22Rv1 (cell line): ENCODE data around the gene KCNJ6.

Experiments used
- H3K27ac ChIP-seq: fragments of 450-650 bp; 2 replicates; pipeline ENCODE4 v1.5.1; 2017
- CTCF ChIP-seq: fragments of 450-650 bp; IDR thresholded peaks from 2 replicates; pipeline ENCODE4 v1.5.1; 2017; ENCODE audit warnings: mild to moderate bottlenecking
- ZFX ChIP-seq: fragments of 450-650 bp; IDR thresholded peaks from 2 replicates; pipeline ENCODE4 v1.6.1; 2017; ENCODE audit warnings: antibody characterized with exemption, borderline replicate concordance

Gene KCNJ6

GRCh38 chr21:37855647-37856625, 60.3 kb downstream of the KCNJ6 start:
- no peak overlapping the region for H3K27ac ChIP-seq
- no peak for TF ChIP-seq ZFX
- TF ChIP-seq CTCF: no peak

DNA sequence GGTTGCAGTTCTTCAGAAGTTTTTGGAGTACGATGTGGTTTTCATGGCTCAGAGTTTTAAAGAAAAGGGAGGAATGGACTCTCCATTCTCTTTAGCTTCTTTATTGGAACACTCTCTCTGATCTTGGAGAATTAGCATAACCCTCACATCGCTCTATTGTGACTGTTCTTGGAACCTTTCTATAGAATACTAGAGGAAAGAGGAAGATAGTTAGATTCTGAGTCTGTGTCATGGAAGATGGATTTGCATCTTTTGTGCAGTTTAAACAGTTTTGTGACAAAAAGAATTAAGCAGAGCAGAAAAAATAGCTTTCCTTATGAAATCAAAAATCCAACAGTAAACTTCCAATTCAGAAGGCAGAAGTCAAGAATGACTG, 61.0 kb downstream of the KCNJ6 start:
- H3K27ac ChIP-seq: no peak overlapping the region
- TF ChIP-seq ZFX (no peak), CTCF (no peak)

- TF ChIP-seq ZFX: no peak
- no peak for TF ChIP-seq CTCF
- no peak overlapping the region for H3K27ac ChIP-seq
Observed at GRCh38 chr21:37849506-37850102, 66.7 kb downstream of the KCNJ6 start.

DNA sequence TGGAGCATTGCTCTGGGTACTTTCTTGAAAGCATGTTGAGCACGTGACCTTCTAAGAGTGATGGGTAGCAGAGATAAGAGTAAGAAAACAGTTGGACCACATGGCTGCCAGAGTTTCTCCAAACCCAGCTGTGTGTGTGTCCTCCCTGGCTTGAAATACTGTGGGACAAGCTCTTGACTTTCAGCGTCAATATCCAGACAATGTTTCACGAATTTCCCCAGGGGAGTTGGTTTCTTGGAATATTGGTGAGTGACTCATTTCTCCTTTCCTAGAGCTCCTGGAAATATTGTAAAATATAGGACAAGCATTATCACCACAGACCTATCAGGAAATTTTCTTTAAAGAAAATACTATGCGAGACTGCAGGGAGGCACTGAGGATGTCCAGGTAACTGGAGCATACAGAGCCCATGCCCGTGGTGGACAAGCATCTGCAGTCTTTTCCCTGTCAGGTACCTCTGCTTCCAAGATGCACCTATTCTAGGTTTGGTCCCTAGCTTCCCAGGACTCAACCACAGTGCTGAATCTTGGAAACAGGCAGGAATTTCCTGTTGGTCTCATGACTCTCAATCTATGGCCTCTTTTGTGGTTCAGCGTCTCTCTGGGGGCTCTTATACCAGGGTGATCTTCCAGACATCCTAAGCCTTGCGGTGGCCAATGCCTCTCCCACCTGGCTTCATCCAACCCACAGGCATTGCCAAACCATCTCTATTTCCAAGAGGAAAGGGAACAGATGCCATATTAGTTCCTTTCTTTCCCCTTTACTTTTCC, 67.4 kb downstream of the KCNJ6 start:
- TF ChIP-seq CTCF: no peak
- TF ChIP-seq ZFX: no peak
- no peak overlapping the region for H3K27ac ChIP-seq

GRCh38 chr21:37845535-37845934, 70.7 kb downstream of the KCNJ6 start:
- H3K27ac ChIP-seq: no peak overlapping the region
- TF ChIP-seq ZFX (no peak), CTCF (no peak)

DNA sequence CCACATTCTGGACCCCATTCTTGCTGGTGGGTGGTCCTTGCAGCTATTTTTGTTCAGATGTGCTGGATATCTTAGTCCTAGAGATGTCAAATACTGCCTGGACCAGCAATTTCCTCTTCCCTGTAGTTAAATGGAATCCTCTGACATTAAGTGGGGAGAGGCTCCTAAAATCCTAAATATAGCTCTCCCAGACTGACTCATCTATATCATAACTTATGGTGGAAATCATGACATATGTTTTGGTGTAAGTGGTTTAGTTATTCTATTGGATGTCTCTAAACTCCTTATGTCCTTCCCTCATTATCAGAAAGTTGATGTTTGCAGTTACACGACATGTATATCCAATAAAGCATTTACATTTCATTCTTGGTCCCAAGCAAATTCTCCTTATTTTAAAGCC, 73.1 kb downstream of the KCNJ6 start:
- TF ChIP-seq ZFX (no peak), CTCF (no peak)
- H3K27ac ChIP-seq: no peak overlapping the region
